Naive thymus-derived CD4-positive, alpha-beta T cell (primary cell): ENCODE results near the gene SCCPDH. TPM values are rescaled to one million over a fixed set of nuclear protein-coding genes. Genes with fewer than 3 reads are reported as not detected.
A peak's percentile ranks its signal among the peaks of the same experiment; 100 is the strongest.
"Not testable (repeated sequence)": the region's sequence is repeated elsewhere in the genome, so short reads cannot be mapped to it uniquely, and the experiment has no call there.

Experiments
- ATAC-seq: fragments of 150-1000 bp; cut with Tn5 transposase; 2 replicates; pipeline ENCODE4 v1.10.0; 2021; ENCODE audit warnings: mild to moderate bottlenecking, moderate library complexity
- CTCF ChIA-PET: fragments of 350-600 bp; sonication (Branson Sonifier 250); formaldehyde crosslinking; loops from one replicate; lab custom pipeline; 2021; ENCODE audit warnings: antibody characterized with exemption; lab: Charles Lee
- POLR2A ChIA-PET: fragments of 350-600 bp; sonication (Branson Sonifier 250); formaldehyde crosslinking; loops from one replicate; lab custom pipeline; 2021; ENCODE audit warnings: antibody characterized with exemption, inconsistent platforms; lab: Charles Lee
- DNase-seq, 9 donors: peaks; one replicate each; pipeline versions ENCODE4 v3.0.0 to v3.0.0-alpha.2; 2020 to 2022; ENCODE audit warnings: mixed read lengths in 1 of 9
- H3K27ac ChIP-seq: one replicate; pipeline ENCODE4 v1.7.0; 2013; ENCODE audit warnings: mild to moderate bottlenecking, low read depth, low read length, moderate library complexity
- H3K27me3 ChIP-seq, 2 donors: one replicate each; pipeline ENCODE4 v1.7.0; 2013; ENCODE audit warnings: low read length in 2 of 2, mild to moderate bottlenecking in 2 of 2, moderate library complexity in 2 of 2; ENCODE audit not compliant: control insufficient read depth in 2 of 2, insufficient read depth in 2 of 2
- H3K36me3 ChIP-seq, 3 experiments: 1 replicate in 2 of 3; 2 replicates in 1 of 3; pipeline ENCODE4 v1.7.0; 2013; ENCODE audit warnings: low read length in 3 of 3, mild to moderate bottlenecking in 3 of 3, moderate library complexity in 1 of 3; ENCODE audit not compliant: insufficient read depth in 3 of 3, control insufficient read depth in 2 of 3
- H3K4me1 ChIP-seq, 2 donors: one replicate each; pipeline ENCODE4 v1.7.0; 2013; ENCODE audit warnings: low read length in 2 of 2, mild to moderate bottlenecking in 2 of 2, moderate library complexity in 1 of 2; ENCODE audit not compliant: control insufficient read depth in 2 of 2, insufficient read depth in 2 of 2
- H3K4me3 ChIP-seq: 2 replicates; pipeline ENCODE4 v1.7.0; 2013; ENCODE audit warnings: mild to moderate bottlenecking, low read length
- H3K9me3 ChIP-seq, 3 experiments: 1 replicate in 2 of 3; 2 replicates in 1 of 3; pipeline ENCODE4 v1.7.0; 2013; ENCODE audit warnings: low read length in 3 of 3; ENCODE audit not compliant: control insufficient read depth in 2 of 3
- H3K27ac Mint-ChIP-seq, 9 donors: one replicate each; pipeline ENCODE4 v1.8.0; 2020 to 2022; ENCODE audit warnings: mixed read lengths in 9 of 9, mild to moderate bottlenecking in 8 of 9, moderate library complexity in 5 of 9, inconsistent platforms in 2 of 9
- H3K27me3 Mint-ChIP-seq, 5 donors: one replicate each; pipeline ENCODE4 v1.8.0; 2021 to 2022; ENCODE audit warnings: mixed read lengths in 5 of 5, mild to moderate bottlenecking in 1 of 5
- H3K36me3 Mint-ChIP-seq, 5 donors: one replicate each; pipeline ENCODE4 v1.8.0; 2020 to 2022; ENCODE audit warnings: mixed read lengths in 5 of 5, mild to moderate bottlenecking in 3 of 5, inconsistent platforms in 1 of 5
- H3K4me1 Mint-ChIP-seq, 7 donors: one replicate each; pipeline ENCODE4 v1.8.0; 2020 to 2022; ENCODE audit warnings: mixed read lengths in 7 of 7, mild to moderate bottlenecking in 3 of 7, inconsistent platforms in 1 of 7
- H3K4me3 Mint-ChIP-seq, 10 donors: one replicate each; pipeline ENCODE4 v1.8.0; 2020 to 2022; ENCODE audit warnings: mild to moderate bottlenecking in 10 of 10, mixed read lengths in 10 of 10, moderate library complexity in 6 of 10, inconsistent platforms in 2 of 10
- H3K9me3 Mint-ChIP-seq, 11 donors: one replicate each; pipeline ENCODE4 v1.8.0; 2020 to 2022; ENCODE audit warnings: mixed read lengths in 11 of 11, mild to moderate bottlenecking in 4 of 11, inconsistent platforms in 1 of 11, moderate library complexity in 1 of 11
- intact Hi-C, 2 donors: fragments of 100-400 bp; cut with micrococcal nuclease; formaldehyde crosslinking; loops; one replicate each; pipeline ENCODE4 v1.15.1; 2023
- polyA plus RNA-seq, 2 donors: library from polyadenylated mRNA; unstranded; fragments of 300-500 nt; fragmentation: Illumina TruSeq; gene quantifications; one replicate each; pipeline ENCODE4 v1.2.3, GENCODE V29; 2021
- total RNA-seq, 6 experiments: library from RNA in 5 of 6; stranded (reverse) in 5 of 6; gene quantifications; 1 replicate in 5 of 6; 2 replicates in 1 of 6; pipeline ENCODE4 v1.2.3 and lab custom pipeline; 2021 to 2026

Gene SCCPDH
- total and polyA plus RNA-seq, 7 experiments from 2014 or later: 3.5 to 14.5 (median 5.3) TPM

GRCh38 chr1:246730839-246731238 is 6.6 kb downstream of the SCCPDH start:
- ChIA-PET CTCF (no interaction called here), POLR2A (no interaction called here)
- Histone ChIP-seq H3K27ac (no peak overlapping the region), H3K4me3 (no peak overlapping the region), H3K4me1 (no peaks in the 10 kb centered on the region), H3K36me3 (no peaks in the 10 kb centered on the region), H3K27me3 (no peaks in the 10 kb centered on the region), H3K9me3 (peaks cover 0 to 5% (median 0%) of the 10 kb centered on the region in 3 experiments)
- Mint-ChIP-seq H3K36me3 (peaks cover 18 to 67% (median 56%) of the 10 kb centered on the region in 5 donors), H3K27me3 (peaks cover 0 to 4% (median 0%) of the 10 kb centered on the region in 5 donors), H3K4me3 (no peak overlapping the region), H3K9me3 (peaks cover 8 to 34% (median 18%) of the 10 kb centered on the region in 11 donors), H3K27ac (no peak overlapping the region), H3K4me1 (peaks cover 0 to 4% (median 0%) of the 10 kb centered on the region in 7 donors)
- DNase-seq (no peak), ATAC-seq (no peak)
- intact Hi-C loops: no loop called here

- CTCF ChIA-PET, H3K27ac Mint-ChIP-seq, H3K27me3 Mint-ChIP-seq: not testable (repeated sequence)
These were observed 7.7 kb downstream of the SCCPDH start for GRCh38 chr1:246731873-246732272.

GRCh38 chr1:246733704-246734103 is 9.5 kb downstream of the SCCPDH start:
- no peaks in the 10 kb centered on the region for H3K27me3 ChIP-seq
- Mint-ChIP-seq H3K27me3 (no peaks in the 10 kb centered on the region), H3K36me3 (peaks cover 9 to 69% (median 52%) of the 10 kb centered on the region in 5 donors), H3K9me3 (peaks cover 3 to 19% (median 14%) of the 10 kb centered on the region in 11 donors), H3K4me1 (peaks cover 0 to 1% (median 0%) of the 10 kb centered on the region in 7 donors), H3K4me3 (no peak overlapping the region), H3K27ac (peak overlapping the region in 1 of 9 donors; percentile 9)
- H3K4me1 ChIP-seq: no peaks in the 10 kb centered on the region
- intact Hi-C loops: no loop called here
- DNase-seq (no peak), ATAC-seq (no peak)
- ChIA-PET CTCF (no interaction called here), POLR2A (no interaction called here)
- H3K27ac ChIP-seq: no peak overlapping the region
- H3K4me3 ChIP-seq: no peak overlapping the region
- peaks cover 0 to 5% (median 0%) of the 10 kb centered on the region in 3 experiments for H3K36me3 ChIP-seq
- H3K9me3 ChIP-seq: peaks cover 0 to 5% (median 0%) of the 10 kb centered on the region in 3 experiments

More at GRCh38 chr1:246731873-246732272, 7.7 kb downstream of the SCCPDH start:
- POLR2A ChIA-PET, H3K4me3 ChIP-seq, H3K27ac ChIP-seq, H3K9me3 ChIP-seq, intact Hi-C loops, ATAC-seq, H3K27me3 ChIP-seq, H3K4me3 Mint-ChIP-seq, H3K36me3 ChIP-seq, DNase-seq, H3K4me1 ChIP-seq, H3K4me1 Mint-ChIP-seq: not testable (repeated sequence)
- peaks cover 18 to 71% (median 64%) of the 10 kb centered on the region in 5 donors for H3K36me3 Mint-ChIP-seq
- H3K9me3 Mint-ChIP-seq: peaks cover 8 to 34% (median 18%) of the 10 kb centered on the region in 11 donors

GRCh38 chr1:246734866-246735265 is 10.7 kb downstream of the SCCPDH start:
- CTCF ChIA-PET: no interaction called here

GRCh38 chr1:246735735-246736134 is 11.5 kb downstream of the SCCPDH start:
- DNase-seq (no peak), ATAC-seq (no peak)
- H3K4me3 ChIP-seq: no peak overlapping the region
- CTCF ChIA-PET: no interaction called here
- H3K27me3 ChIP-seq: no peaks in the 10 kb centered on the region
- no peak overlapping the region for H3K4me3 Mint-ChIP-seq
- no peaks in the 10 kb centered on the region for H3K4me1 ChIP-seq
- POLR2A ChIA-PET: no interaction called here
- peaks cover 0 to 15% (median 8%) of the 10 kb centered on the region in 11 donors for H3K9me3 Mint-ChIP-seq
- H3K27ac Mint-ChIP-seq: no peak overlapping the region
- no peaks in the 10 kb centered on the region for H3K27me3 Mint-ChIP-seq
- H3K36me3 ChIP-seq: peaks cover 0 to 5% (median 0%) of the 10 kb centered on the region in 3 experiments
- peaks cover 0 to 1% (median 0%) of the 10 kb centered on the region in 7 donors for H3K4me1 Mint-ChIP-seq
- H3K27ac ChIP-seq: no peak overlapping the region
- intact Hi-C loops: no loop called here
- peaks cover 8 to 59% (median 44%) of the 10 kb centered on the region in 5 donors for H3K36me3 Mint-ChIP-seq
- peaks cover 0 to under 1% (median 0%) of the 10 kb centered on the region in 3 experiments for H3K9me3 ChIP-seq

More at GRCh38 chr1:246734866-246735265, 10.7 kb downstream of the SCCPDH start:
- H3K4me1 ChIP-seq: no peaks in the 10 kb centered on the region
- H3K27me3 Mint-ChIP-seq: no peaks in the 10 kb centered on the region
- no peak overlapping the region for H3K27ac ChIP-seq
- no peak overlapping the region for H3K4me3 ChIP-seq
- intact Hi-C loops: no loop called here
- peaks cover 13 to 64% (median 50%) of the 10 kb centered on the region in 5 donors for H3K36me3 Mint-ChIP-seq
- no peak overlapping the region for H3K4me3 Mint-ChIP-seq
- peaks cover 0 to 5% (median 0%) of the 10 kb centered on the region in 3 experiments for H3K36me3 ChIP-seq
- no peak overlapping the region for H3K27ac Mint-ChIP-seq
- H3K9me3 ChIP-seq: peaks cover 0 to 5% (median 0%) of the 10 kb centered on the region in 3 experiments
- peaks cover 0 to 1% (median 0%) of the 10 kb centered on the region in 7 donors for H3K4me1 Mint-ChIP-seq
- ATAC-seq (no peak), DNase-seq (no peak)
- POLR2A ChIA-PET: no interaction called here
- H3K9me3 Mint-ChIP-seq: peaks cover 0 to 18% (median 12%) of the 10 kb centered on the region in 11 donors
- no peaks in the 10 kb centered on the region for H3K27me3 ChIP-seq

GRCh38 chr1:246742396-246742795 is 18.2 kb downstream of the SCCPDH start:
- no peaks in the 10 kb centered on the region for H3K36me3 ChIP-seq
- ChIA-PET CTCF (no interaction called here), POLR2A (no interaction called here)
- no peak overlapping the region for H3K27ac ChIP-seq
- H3K36me3 Mint-ChIP-seq: peaks cover 8 to 45% (median 40%) of the 10 kb centered on the region in 5 donors
- H3K27ac Mint-ChIP-seq: no peak overlapping the region
- peaks cover 0 to 4% (median 0%) of the 10 kb centered on the region in 7 donors for H3K4me1 Mint-ChIP-seq
- H3K4me1 ChIP-seq: no peaks in the 10 kb centered on the region
- no peak overlapping the region for H3K4me3 ChIP-seq
- ATAC-seq (no peak), DNase-seq (no peak)
- peaks cover 0 to 54% (median 11%) of the 10 kb centered on the region in 11 donors for H3K9me3 Mint-ChIP-seq
- no peaks in the 10 kb centered on the region for H3K27me3 Mint-ChIP-seq
- no peaks in the 10 kb centered on the region for H3K27me3 ChIP-seq
- H3K4me3 Mint-ChIP-seq: no peak overlapping the region
- intact Hi-C loops: no loop called here
- peaks cover 0 to 16% (median 0%) of the 10 kb centered on the region in 3 experiments for H3K9me3 ChIP-seq

- Mint-ChIP-seq H3K9me3 (peaks cover 0 to 39% (median 9%) of the 10 kb centered on the region in 11 donors), H3K36me3 (peaks cover 0 to 36% (median 30%) of the 10 kb centered on the region in 5 donors)
- DNase-seq, H3K36me3 ChIP-seq, H3K4me3 ChIP-seq, H3K4me1 ChIP-seq, H3K4me1 Mint-ChIP-seq, H3K27me3 ChIP-seq, intact Hi-C loops, H3K27ac ChIP-seq, H3K27ac Mint-ChIP-seq, ATAC-seq, H3K4me3 Mint-ChIP-seq, H3K27me3 Mint-ChIP-seq, POLR2A ChIA-PET: not testable (repeated sequence)
- CTCF ChIA-PET: interaction anchor here (0.7 kb wide), 1 partner anchor 44 kb away, joined by 3 read pairs; no protein-coding TSS in a partner anchor
- H3K9me3 ChIP-seq: peaks cover 0 to 12% (median 0%) of the 10 kb centered on the region in 3 experiments
These were observed 21.9 kb downstream of the SCCPDH start for GRCh38 chr1:246746155-246746554.
